ENCODE results near the gene STAG2.

STAG2 gene

DNA sequence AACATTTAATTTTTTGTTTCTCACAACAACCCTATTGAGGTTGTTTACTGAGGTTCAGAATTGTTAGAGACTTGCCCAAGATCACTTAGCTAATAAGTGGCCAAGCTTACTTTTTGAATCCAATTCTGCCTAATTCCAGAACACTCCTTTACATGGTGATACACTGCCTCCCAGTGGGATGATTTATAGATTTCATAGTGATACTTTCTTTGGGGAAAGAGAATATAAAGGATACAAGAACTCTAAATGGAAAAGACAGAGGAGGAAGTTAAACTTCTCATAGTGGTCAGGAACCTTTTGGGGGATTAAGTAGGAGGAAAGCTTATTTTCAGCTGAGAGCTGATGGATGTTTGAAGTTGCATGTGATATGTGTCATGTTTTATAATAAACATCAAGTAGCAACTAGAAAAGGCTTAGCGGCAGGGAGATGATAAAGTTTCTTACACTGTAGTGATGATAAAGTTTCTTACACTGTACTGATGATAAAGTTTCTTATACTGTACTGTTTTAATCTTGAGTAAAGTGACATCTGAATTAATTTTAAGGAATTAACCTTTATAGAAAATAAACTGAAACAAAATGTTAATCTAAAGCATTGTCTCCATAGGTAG is 15.3 kb downstream of the STAG2 start:
- no peak for DNase-seq

- no peak for DNase-seq
Measured at GRCh38 chrX:123983240-123983639, 21.7 kb downstream of the STAG2 start.

DNA sequence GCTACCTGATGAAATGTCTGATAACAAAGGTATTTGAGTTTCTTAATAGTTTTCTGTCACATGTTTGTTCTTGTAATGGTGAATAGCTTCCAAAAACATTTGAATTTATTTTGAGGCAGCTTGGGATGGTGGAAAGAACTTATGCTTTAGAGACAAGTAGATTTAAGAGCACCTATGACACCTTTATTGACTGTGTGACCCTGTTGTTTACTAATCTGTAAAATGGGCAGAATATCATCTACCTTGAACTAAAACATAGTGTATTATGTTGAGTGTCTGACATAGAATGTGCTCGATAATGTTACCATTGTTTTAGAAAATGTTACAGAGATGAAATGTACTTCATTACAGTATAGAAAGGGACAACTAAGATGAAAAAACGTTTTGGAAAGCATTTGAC is 24.9 kb downstream of the STAG2 start:
- no peak for DNase-seq

- DNase-seq = no peak
Measured at GRCh38 chrX:123988423-123989111, 27.1 kb downstream of the STAG2 start.

DNA sequence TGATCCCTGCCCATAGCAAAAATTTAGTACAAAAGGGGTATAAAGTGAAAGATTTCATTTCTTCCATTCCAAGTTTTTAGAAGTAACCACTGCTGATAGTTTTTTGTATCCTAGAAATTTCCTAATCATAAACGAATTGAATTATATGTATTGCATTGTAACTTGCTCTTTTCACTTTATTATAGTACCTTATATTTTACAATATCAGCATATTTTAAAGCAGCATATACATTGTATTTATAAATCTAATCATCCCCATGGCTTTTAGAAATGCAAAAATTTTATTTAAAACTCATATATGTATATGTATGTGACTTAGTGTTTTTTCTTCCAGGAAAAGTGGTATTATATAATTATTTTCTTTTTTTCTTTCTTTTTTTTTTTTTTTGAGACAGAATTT is 27.7 kb downstream of the STAG2 start:
- no peak for DNase-seq

DNA sequence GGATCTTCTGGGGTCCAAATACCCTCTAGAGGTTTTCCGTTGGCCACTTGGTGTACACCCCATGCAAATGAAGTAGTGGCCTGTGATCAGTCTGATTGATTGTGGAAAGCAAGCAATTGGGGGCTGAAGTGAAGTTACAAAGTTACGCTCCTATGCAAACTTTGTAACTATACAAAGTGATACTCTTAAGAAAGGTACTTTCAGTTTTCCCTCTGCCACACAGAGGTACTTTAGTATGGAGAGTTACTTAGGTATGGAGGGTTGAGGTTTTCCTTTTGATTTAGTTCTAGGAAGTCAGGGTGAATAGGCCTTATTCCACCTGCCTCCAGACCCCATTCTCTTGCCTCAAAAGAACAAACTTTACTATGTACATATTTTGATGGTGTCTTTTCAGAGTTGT is 28.7 kb downstream of the STAG2 start:
- DNase-seq = no peak

DNA sequence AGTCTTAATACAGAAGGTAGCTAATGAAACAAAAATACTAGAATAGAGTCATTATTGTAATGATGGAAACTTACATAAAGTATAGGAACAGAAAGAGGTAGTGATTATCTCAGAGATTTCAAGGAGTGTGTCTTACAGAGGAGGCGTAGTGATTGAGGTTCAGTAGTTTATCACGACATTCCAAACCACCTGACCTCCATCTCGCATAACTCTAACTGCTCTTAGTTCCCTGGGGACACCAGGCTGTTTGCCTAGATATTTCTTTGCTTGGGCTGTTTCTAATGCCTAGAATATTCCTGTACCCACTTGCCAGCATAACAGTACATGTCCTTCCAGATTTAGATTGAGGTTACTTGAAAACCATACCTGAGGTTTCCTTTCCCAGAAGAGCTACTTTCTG is 29.1 kb downstream of the STAG2 start:
- no peak for DNase-seq

GRCh38 chrX:123993326-123993725 is 31.8 kb downstream of the STAG2 start:
- no peak for DNase-seq

DNA sequence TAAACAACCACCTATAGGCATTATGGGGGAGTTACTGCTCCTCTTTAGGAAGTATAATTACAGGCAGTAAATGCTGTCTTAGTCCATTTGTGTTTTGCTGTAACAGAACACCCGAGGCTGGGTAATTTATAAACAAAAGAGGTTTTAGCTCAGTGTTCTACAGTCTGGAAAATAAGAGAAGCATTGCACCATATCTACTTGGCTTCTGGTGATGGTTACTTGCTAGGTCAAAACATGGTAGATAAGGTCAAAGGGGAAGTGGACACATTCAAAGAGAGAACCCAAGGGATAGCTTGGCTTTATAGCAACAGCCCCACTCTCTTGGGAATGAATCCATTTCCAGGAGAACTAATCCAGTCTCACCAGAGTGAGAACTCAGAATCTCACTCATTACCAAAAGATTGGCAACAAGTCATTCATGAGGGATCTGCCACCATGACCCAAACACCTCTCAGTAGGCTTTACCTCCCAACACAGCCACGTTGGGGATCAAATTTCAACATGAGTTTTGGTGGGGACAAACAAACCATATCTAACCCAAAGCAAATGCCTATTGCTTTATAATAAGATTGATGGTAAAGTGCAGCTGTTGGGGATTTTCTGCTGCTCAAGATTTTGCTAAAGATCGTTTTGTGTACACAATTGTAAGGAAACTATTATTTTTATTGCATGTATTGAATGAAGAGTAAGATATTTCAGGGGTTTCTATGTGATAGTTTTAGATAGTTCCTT is 32.6 kb downstream of the STAG2 start:
- DNase-seq = no peak

- no peak for DNase-seq
Measured at GRCh38 chrX:123994730-123995129, 33.2 kb downstream of the STAG2 start.

- no peak for DNase-seq
Measured at GRCh38 chrX:124001581-124001980, 40.1 kb downstream of the STAG2 start.

- no peak for DNase-seq
Measured at GRCh38 chrX:124005228-124005627, 43.7 kb downstream of the STAG2 start.

DNA sequence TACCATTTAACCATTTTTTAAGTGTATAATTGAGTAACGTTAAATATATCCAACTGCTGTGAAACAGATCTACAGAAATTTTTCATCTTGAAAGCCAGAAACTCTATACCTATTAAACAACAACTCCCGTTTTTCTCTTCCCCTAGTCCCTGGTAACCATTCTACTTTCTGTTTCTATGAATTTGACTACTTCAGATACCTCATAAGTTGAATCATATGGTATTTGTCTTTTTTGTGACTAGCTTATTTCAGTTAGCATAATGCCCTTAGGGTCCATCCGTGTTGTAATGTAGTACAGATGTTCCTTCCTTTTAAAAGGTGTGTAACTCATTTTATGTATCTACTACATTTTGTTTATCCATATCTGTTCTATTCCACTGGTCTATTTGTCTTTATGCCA is 48.7 kb downstream of the STAG2 start:
- no peak for DNase-seq

- no peak for DNase-seq
Measured at GRCh38 chrX:124010566-124010965, 49.1 kb downstream of the STAG2 start.

GRCh38 chrX:124015721-124016120 is 54.2 kb downstream of the STAG2 start:
- DNase-seq = no peak

- no peak for DNase-seq
Measured at GRCh38 chrX:124016825-124017224, 55.3 kb downstream of the STAG2 start.

DNA sequence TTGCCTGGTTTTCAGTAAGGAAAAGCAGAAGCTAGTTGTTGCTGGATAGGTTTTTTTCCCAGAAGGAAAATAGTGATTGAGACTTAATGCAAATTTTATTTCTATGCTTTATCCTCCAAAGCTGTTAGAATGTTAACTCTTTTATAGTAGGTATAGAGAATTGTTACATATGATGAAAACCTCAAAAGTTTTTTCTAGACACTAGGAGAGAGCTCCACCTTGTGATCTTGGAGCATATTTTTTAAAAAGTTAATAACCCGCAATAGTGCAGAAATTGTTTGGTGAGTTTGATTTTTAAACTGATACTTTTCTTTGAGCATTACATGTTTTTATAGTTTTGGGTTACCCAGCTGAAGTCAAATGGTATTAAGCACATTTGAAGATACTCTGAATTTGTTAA is 56.5 kb downstream of the STAG2 start:
- no peak for DNase-seq

DNA sequence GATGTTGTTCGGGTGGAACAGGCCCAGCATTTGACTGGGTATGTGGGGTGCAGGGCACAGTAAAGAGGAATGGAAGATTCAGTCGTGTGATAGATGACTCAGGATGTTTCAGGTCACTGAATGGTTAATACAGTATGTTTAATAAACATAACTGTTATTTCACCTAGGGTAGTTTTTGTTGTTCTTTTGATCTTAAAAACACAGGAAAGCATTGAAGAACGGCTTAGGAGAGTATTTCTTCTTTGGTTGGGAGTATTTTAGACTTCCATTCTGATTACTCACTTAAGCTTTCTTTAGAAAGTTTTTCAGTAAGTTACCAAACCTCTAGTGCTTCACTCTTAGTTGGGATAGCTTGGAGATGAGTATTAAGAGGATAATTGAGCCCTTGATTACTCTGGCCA is 62.3 kb downstream of the STAG2 start:
- no peak for DNase-seq

GRCh38 chrX:124026529-124026928 is 65.0 kb downstream of the STAG2 start:
- DNase-seq = no peak

- DNase-seq = no peak
Measured at GRCh38 chrX:124028182-124028581, 66.7 kb downstream of the STAG2 start.

DNA sequence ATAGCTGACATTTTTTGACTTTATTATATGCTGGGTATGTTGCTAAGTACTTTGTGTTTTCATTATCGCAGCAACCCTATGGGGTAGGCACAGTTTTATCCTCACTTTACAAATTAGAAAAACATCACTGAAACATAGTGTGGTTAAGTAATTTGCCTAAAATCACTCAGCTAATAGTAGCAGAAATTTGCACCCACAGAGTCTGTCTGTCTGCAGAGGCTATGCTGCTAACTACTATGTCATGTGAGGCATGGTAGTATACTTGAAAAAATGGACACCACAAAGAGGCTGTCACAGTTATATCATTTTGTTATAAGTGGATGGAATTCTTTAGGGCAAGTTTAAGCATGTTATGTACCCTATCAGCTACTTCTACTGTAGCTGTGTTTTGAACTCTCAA is 69.0 kb downstream of the STAG2 start:
- no peak for DNase-seq

- no peak for DNase-seq
Measured at GRCh38 chrX:124033821-124034220, 72.3 kb downstream of the STAG2 start.

DNA sequence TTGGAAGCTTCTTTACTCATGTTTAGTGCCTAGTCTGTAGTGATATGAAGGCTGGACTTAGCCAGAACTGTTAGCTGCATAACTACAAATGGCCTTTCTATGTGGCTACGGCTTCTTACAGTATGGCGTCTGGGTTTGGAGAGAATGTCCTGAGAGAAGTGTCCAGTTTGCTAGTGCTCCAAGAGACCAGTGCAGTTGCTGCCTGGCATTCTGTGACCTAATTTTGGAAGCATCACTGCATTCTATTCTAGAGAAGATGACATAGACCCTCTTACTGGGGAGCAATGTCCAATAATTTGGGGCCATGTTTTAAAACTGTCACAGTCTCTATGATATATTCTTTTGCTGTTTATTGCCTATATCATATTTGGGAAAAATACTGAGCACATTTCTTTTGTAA is 74.2 kb downstream of the STAG2 start:
- no peak for DNase-seq

DNA sequence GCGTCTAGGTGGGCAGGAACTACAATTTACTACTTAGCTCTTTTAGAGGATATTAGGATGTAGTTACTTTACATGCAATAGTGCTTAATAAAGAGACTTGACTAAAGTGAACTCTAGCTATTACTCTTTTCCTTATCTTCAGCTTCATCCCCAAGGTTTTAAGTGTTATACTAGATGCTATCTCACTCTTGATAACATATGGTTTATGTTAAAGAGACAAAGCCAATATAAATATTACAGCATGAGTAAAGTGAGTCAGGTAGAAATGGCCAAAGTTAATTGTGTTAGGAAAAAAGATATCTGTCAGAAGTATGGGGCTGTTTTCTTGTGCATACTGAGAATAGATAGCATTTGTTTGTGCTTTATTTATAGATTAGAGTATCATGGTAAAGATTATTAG is 80.5 kb downstream of the STAG2 start:
- DNase-seq = no peak
